GM12874 (cell line): ENCODE results near the gene TNFRSF9.

Experiments
- CTCF ChIP-seq: IDR thresholded peaks from 2 replicates; pipeline ENCODE4 v1.5.1; 2011; ENCODE audit warnings: low read depth, mild to moderate bottlenecking, control low read depth, low read length, moderate library complexity; ENCODE audit not compliant: insufficient read depth

Gene TNFRSF9

GRCh38 chr1:7954683-7955082 is 14.0 kb upstream of the TNFRSF9 start:
- TF ChIP-seq CTCF, result no peak

- no peak for TF ChIP-seq CTCF
These were observed 13.4 kb upstream of the TNFRSF9 start for GRCh38 chr1:7953850-7954609.

- TF ChIP-seq CTCF, result no peak
These were observed 8.3 kb upstream of the TNFRSF9 start for GRCh38 chr1:7948960-7949359.

- TF ChIP-seq CTCF, result no peak
These were observed 2.6 kb upstream of the TNFRSF9 start for GRCh38 chr1:7943251-7943650.

GRCh38 chr1:7942214-7942921 is 1.7 kb upstream of the TNFRSF9 start:
- TF ChIP-seq CTCF, result peak; percentile 45; the same call in 1 of the 2 replicates

GRCh38 chr1:7941437-7941793 is 776 bp upstream of the TNFRSF9 start:
- no peak for TF ChIP-seq CTCF

GRCh38 chr1:7940034-7940433 is 605 bp downstream of the TNFRSF9 start:
- TF ChIP-seq CTCF, result no peak
